ENCODE measurements around the gene WBP1. TPM values are rescaled to one million over a fixed set of nuclear protein-coding genes. Genes with fewer than 3 reads are reported as not detected.

The WBP1 gene
- total RNA-seq (100 to 1,000 TPM in 2 of 5 experiments, 10 to 100 TPM in 3; 53.6 to 127 (median 85.4) TPM), polyA plus RNA-seq (10 to 100 TPM; 33.3 to 45.4 TPM), total RNA-seq (18.6 reads per million, percentile 49 among the genes with 10 or more reads in this experiment)

GRCh38 chr2:74458132-74458937, at the start of gene WBP1:
Gene WBP1 (plus strand): TSS chr2:74458438. CDS start chr2:74458603, 165 bp downstream.
- Mint-ChIP-seq H3K4me3 (peak within 1 kb of the TSS; percentile 87 to 99 (median 96)), H3K27ac (peak within 1 kb of the TSS; percentile 88 to 100 (median 99)), H3K27me3 (peaks cover 0 to 2% (median 0%) of the 10 kb centered on the region in 5 donors), H3K9me3 (peaks cover 0 to 8% (median 0%) of the 10 kb centered on the region in 11 donors), H3K4me1 (peaks cover 38 to 68% (median 58%) of the 10 kb centered on the region in 7 donors), H3K36me3 (peaks cover 0 to 17% (median 6%) of the 10 kb centered on the region in 5 donors)
- ATAC-seq (peak; percentile 89), DNase-seq (peak in 8 of 9 donors; percentile 85 to 100 (median 100))
- intact Hi-C loops (cut with micrococcal nuclease) = loop anchor here (1.0 to 10.0 kb wide), 16 partner anchors 14 to 1386 kb away; partner anchors contain the start of genes AUP1 (in 2 of the 2), C2orf81 (in 2 of the 2), HTRA2 (in 2 of the 2) and MRPL53 (in 2 of the 2)
- Histone ChIP-seq H3K4me3 (ENCODE audit: low read length) (peak within 1 kb of the TSS; percentile 70), H3K4me1 (ENCODE audit: control insufficient read depth in 2 of 2, insufficient read depth in 2 of 2, low read length in 2 of 2) (peaks cover 30 to 34% of the 10 kb centered on the region in 2 donors), H3K36me3 (ENCODE audit: control insufficient read depth in 2 of 3, insufficient read depth in 3 of 3, low read length in 3 of 3) (peaks cover 0 to 29% (median 0%) of the 10 kb centered on the region in 3 experiments), H3K27ac (ENCODE audit: low read depth, low read length) (peak within 1 kb of the TSS; percentile 100), H3K9me3 (ENCODE audit: control insufficient read depth in 2 of 3, low read length in 3 of 3) (no peaks in the 10 kb centered on the region), H3K27me3 (ENCODE audit: control insufficient read depth in 2 of 2, insufficient read depth in 2 of 2, low read length in 2 of 2) (no peaks in the 10 kb centered on the region)
- ChIA-PET POLR2A (interaction anchor here (0.6 to 10.8 kb wide), 26 partner anchors 9 to 1225 kb away, joined by 3 to 197 read pairs (median 4); partner anchors contain the start of genes AUP1, C2orf81, CCDC142 and DQX1), CTCF (interaction anchor here (1.2 to 3.9 kb wide), 3 partner anchors 16 to 73 kb away, joined by 4 to 30 read pairs (median 6); partner anchors contain the start of genes CCDC142 and TTC31)

GRCh38 chr2:74413001-74413698, 45.1 kb upstream of the WBP1 start:
- no peaks in the 10 kb centered on the region for H3K9me3 ChIP-seq (ENCODE audit: control insufficient read depth in 2 of 3, low read length in 3 of 3)
- Mint-ChIP-seq H3K36me3 (peaks cover 0 to 3% (median 0%) of the 10 kb centered on the region in 5 donors), H3K27ac (peak overlapping the region in 5 of 9 donors; percentile 45 to 80 (median 68)), H3K4me3 (peak overlapping the region in 9 of 10 donors; percentile 7 to 80 (median 69)), H3K4me1 (peaks cover 8 to 38% (median 29%) of the 10 kb centered on the region in 7 donors), H3K9me3 (peaks cover 0 to 3% (median 0%) of the 10 kb centered on the region in 11 donors), H3K27me3 (peaks cover 0 to 22% (median 4%) of the 10 kb centered on the region in 5 donors)
- no peak overlapping the region for H3K4me3 ChIP-seq (ENCODE audit: low read length)
- H3K27me3 ChIP-seq (ENCODE audit: control insufficient read depth in 2 of 2, insufficient read depth in 2 of 2, low read length in 2 of 2) = peaks cover 0 to 4% of the 10 kb centered on the region in 2 donors
- no peaks in the 10 kb centered on the region for H3K36me3 ChIP-seq (ENCODE audit: control insufficient read depth in 2 of 3, insufficient read depth in 3 of 3, low read length in 3 of 3)
- DNase-seq = no peak
- H3K27ac ChIP-seq (ENCODE audit: low read depth, low read length) = no peak overlapping the region
- no peak for ATAC-seq
- ChIA-PET CTCF (no interaction called here), POLR2A (interaction anchor here (0.6 to 1.0 kb wide), 4 partner anchors 8 to 146 kb away, joined by 3 to 7 read pairs (median 4); partner anchors contain the start of genes C2orf81, INO80B and WDR54)
- H3K4me1 ChIP-seq (ENCODE audit: control insufficient read depth in 2 of 2, insufficient read depth in 2 of 2, low read length in 2 of 2) = peaks cover 0 to 13% of the 10 kb centered on the region in 2 donors
- intact Hi-C loops (cut with micrococcal nuclease) = no loop called here

GRCh38 chr2:74414441-74414840, 43.8 kb upstream of the WBP1 start:
- Histone ChIP-seq H3K27me3 (ENCODE audit: control insufficient read depth in 2 of 2, insufficient read depth in 2 of 2, low read length in 2 of 2) (peaks cover 0 to 4% of the 10 kb centered on the region in 2 donors), H3K9me3 (ENCODE audit: control insufficient read depth in 2 of 3, low read length in 3 of 3) (no peaks in the 10 kb centered on the region), H3K27ac (ENCODE audit: low read depth, low read length) (peak overlapping the region; percentile 49), H3K4me3 (ENCODE audit: low read length) (peak overlapping the region; percentile 57), H3K36me3 (ENCODE audit: control insufficient read depth in 2 of 3, insufficient read depth in 3 of 3, low read length in 3 of 3) (no peaks in the 10 kb centered on the region), H3K4me1 (ENCODE audit: control insufficient read depth in 2 of 2, insufficient read depth in 2 of 2, low read length in 2 of 2) (peaks cover 0 to 13% of the 10 kb centered on the region in 2 donors)
- peak overlapping the region in 9 of 10 donors; percentile 19 to 80 (median 72) for H3K4me3 Mint-ChIP-seq
- POLR2A ChIA-PET = interaction anchor here (1.1 to 2.8 kb wide), 2 partner anchors 22 to 40 kb away, joined by 3 to 8 read pairs; partner anchors contain the start of gene INO80B
- intact Hi-C loops (cut with micrococcal nuclease) = no loop called here
- H3K4me1 Mint-ChIP-seq = peaks cover 8 to 38% (median 28%) of the 10 kb centered on the region in 7 donors
- no peaks in the 10 kb centered on the region for H3K9me3 Mint-ChIP-seq
- CTCF ChIA-PET = no interaction called here
- peaks cover 0 to 13% (median 0%) of the 10 kb centered on the region in 5 donors for H3K27me3 Mint-ChIP-seq
- no peaks in the 10 kb centered on the region for H3K36me3 Mint-ChIP-seq
- peak overlapping the region in 4 of 9 donors; percentile 23 to 72 (median 72) for H3K27ac Mint-ChIP-seq
- no peak for DNase-seq
- no peak for ATAC-seq

DNA sequence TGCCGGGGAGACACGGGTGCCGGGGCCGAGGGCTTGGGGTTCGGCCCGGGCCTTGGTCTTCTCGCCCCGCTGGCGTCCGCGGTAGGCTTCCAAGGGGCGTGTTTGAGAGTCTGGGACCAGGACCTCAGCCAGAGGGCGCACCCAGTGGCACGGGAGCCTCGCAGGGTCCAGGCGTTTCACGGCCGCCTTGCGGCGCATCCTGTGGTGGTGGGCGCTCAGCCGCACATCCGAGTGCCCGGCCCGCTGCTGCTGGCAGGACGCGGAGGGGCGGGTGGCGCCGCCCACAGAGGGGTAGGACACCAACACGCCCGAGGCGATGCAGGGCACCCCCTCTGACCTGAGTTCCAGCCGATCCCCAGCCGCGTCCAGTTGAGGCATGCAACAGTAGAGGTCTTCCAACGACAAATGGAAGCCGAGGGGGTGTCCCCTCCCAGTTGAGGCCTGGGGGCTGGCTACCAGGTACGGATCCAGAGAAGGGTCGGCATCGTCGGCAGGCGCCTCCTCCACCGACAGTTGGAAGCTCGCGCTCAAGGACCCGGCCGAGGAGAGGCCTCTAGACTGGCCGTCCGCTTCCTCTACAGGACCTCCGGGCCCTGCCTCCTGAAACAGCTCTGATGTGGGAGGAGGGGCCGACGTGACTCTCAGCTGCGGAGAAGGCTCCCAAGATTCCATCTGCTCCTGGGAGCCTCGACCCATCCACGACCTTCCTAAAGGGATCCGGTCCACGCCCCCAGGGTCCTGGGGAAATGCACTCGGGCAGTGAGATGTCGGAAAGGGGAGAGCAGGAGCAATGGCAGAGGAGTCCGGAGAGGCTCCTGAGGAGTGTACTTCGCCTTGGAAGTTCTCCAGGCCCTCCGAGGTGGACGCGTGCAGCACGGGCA, 43.1 kb upstream of the WBP1 start:
- ChIA-PET CTCF (no interaction called here), POLR2A (interaction anchor here (0.7 to 2.8 kb wide), 5 partner anchors 23 to 173 kb away, joined by 3 to 8 read pairs (median 3); partner anchors contain the start of gene INO80B)
- Histone ChIP-seq H3K27me3 (ENCODE audit: control insufficient read depth in 2 of 2, insufficient read depth in 2 of 2, low read length in 2 of 2) (peaks cover 0 to 4% of the 10 kb centered on the region in 2 donors), H3K4me3 (ENCODE audit: low read length) (peak overlapping the region; percentile 57), H3K27ac (ENCODE audit: low read depth, low read length) (peak overlapping the region; percentile 49), H3K36me3 (ENCODE audit: control insufficient read depth in 2 of 3, insufficient read depth in 3 of 3, low read length in 3 of 3) (no peaks in the 10 kb centered on the region), H3K9me3 (ENCODE audit: control insufficient read depth in 2 of 3, low read length in 3 of 3) (no peaks in the 10 kb centered on the region), H3K4me1 (ENCODE audit: control insufficient read depth in 2 of 2, insufficient read depth in 2 of 2, low read length in 2 of 2) (peaks cover 0 to 14% of the 10 kb centered on the region in 2 donors)
- H3K36me3 Mint-ChIP-seq = no peaks in the 10 kb centered on the region
- intact Hi-C loops (cut with micrococcal nuclease) = loop anchor here in 1 of 2 donors (1.0 kb wide), 1 partner anchor 23 kb away; no protein-coding TSS in a partner anchor
- H3K27ac Mint-ChIP-seq = peak overlapping the region in 4 of 9 donors; percentile 21 to 92 (median 74)
- H3K9me3 Mint-ChIP-seq = no peaks in the 10 kb centered on the region
- peaks cover 0 to 12% (median 0%) of the 10 kb centered on the region in 5 donors for H3K27me3 Mint-ChIP-seq
- peaks cover 8 to 42% (median 31%) of the 10 kb centered on the region in 7 donors for H3K4me1 Mint-ChIP-seq
- ATAC-seq (peak; percentile 54), DNase-seq (peak in 4 of 9 donors; percentile 14 to 33 (median 26))
- H3K4me3 Mint-ChIP-seq = peak overlapping the region; percentile 37 to 87 (median 78)

DNA sequence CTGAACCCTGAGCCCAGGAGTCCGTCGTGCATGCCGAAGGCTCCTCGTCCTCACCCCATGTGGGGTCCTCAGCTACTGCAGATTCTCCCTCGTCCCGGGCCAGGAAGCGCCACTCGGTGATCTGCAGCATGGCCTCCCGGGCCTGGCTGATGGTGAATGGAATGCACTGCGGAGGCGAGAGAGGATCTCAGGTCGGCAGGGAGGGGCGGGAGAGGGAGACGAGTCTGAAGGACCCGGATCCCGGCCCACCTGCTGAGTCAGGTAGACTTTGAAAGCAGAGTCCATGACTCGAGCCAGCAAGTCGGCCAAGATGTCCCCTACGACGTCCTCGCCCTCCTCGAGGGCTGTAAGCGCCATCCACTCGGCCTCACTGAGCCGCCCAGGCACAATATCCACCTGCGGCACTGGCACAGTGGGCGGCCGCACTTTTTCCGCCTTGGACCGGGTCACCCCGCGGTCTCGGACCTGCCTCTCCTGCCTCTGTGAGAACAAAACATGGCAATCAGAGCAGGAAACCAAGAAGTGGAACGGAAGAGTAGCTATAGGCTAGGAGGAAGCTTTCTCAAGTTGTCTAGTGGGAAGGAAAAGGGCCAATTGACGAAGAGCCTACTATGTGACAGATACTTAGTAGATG, 42.4 kb upstream of the WBP1 start:
- peaks cover 0 to 21% of the 10 kb centered on the region in 2 donors for H3K4me1 ChIP-seq (ENCODE audit: control insufficient read depth in 2 of 2, insufficient read depth in 2 of 2, low read length in 2 of 2)
- peak overlapping the region in 8 of 9 donors; percentile 18 to 92 (median 74) for H3K27ac Mint-ChIP-seq
- no peaks in the 10 kb centered on the region for H3K9me3 ChIP-seq (ENCODE audit: control insufficient read depth in 2 of 3, low read length in 3 of 3)
- H3K4me1 Mint-ChIP-seq = peaks cover 15 to 47% (median 38%) of the 10 kb centered on the region in 7 donors
- intact Hi-C loops (cut with micrococcal nuclease) = loop anchor here in 1 of 2 donors (1.0 kb wide), 2 partner anchors 24 to 171 kb away; no protein-coding TSS in a partner anchor
- no peaks in the 10 kb centered on the region for H3K36me3 Mint-ChIP-seq
- POLR2A ChIA-PET = interaction anchor here (0.6 to 2.8 kb wide), 7 partner anchors 16 to 173 kb away, joined by 3 to 8 read pairs (median 3); partner anchors contain the start of genes INO80B and WBP1
- CTCF ChIA-PET = no interaction called here
- peak; percentile 6 for ATAC-seq
- peak overlapping the region; percentile 37 to 87 (median 78) for H3K4me3 Mint-ChIP-seq
- no peaks in the 10 kb centered on the region for H3K36me3 ChIP-seq (ENCODE audit: control insufficient read depth in 2 of 3, insufficient read depth in 3 of 3, low read length in 3 of 3)
- peak overlapping the region; percentile 49 for H3K27ac ChIP-seq (ENCODE audit: low read depth, low read length)
- H3K27me3 ChIP-seq (ENCODE audit: control insufficient read depth in 2 of 2, insufficient read depth in 2 of 2, low read length in 2 of 2) = peaks cover 0 to 4% of the 10 kb centered on the region in 2 donors
- peaks cover 0 to 12% (median 0%) of the 10 kb centered on the region in 5 donors for H3K27me3 Mint-ChIP-seq
- peak in 3 of 9 donors; percentile 14 to 24 (median 15) for DNase-seq
- no peaks in the 10 kb centered on the region for H3K9me3 Mint-ChIP-seq
- H3K4me3 ChIP-seq (ENCODE audit: low read length) = peak overlapping the region; percentile 57

All from naive thymus-derived CD4-positive, alpha-beta T cell (primary cell).